Testis (tissue), 2 donors: Measurements from ENCODE around the gene MACC1.

Experiments used
- POLR2A ChIP-seq: fragments of 450-650 bp; IDR thresholded peaks from one replicate; pipeline ENCODE4 v1.6.1; 2017; ENCODE audit warnings: antibody characterized with exemption, mild to moderate bottlenecking, moderate library complexity
- TF ChIP-seq, protein P1 (sequence below), 3 experiments: fragments of 450-650 bp in 2 of 3; fragments of 200-600 bp in 1 of 3; sonication (generic) in 1 of 3; IDR thresholded peaks; one replicate each; pipeline ENCODE4 v1.5.1; 2016 to 2019; ENCODE audit warnings: antibody characterized with exemption in 3 of 3, mild to moderate bottlenecking in 2 of 3, moderate library complexity in 1 of 3

DNA sequence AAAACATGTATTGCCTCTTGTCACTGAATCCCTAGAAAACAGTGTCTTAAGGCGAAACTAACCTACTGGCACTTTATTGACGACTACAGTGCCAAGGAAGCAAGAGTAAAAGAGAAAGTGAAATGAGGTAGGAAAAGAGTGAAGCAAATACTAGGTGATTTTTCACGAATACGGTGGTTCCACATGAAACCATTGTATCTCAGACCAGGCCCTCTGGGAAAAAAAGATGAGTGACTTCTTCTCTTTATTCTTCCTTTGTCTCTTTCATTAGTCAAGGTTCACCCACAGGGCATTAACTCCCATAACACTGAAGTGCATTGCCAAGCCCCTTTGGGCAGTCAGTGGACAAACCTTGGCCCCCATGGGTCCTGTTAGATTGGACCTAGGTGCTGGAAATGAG lies 16.2 kb upstream of the MACC1 start:
- TF ChIP-seq, protein P1, sequence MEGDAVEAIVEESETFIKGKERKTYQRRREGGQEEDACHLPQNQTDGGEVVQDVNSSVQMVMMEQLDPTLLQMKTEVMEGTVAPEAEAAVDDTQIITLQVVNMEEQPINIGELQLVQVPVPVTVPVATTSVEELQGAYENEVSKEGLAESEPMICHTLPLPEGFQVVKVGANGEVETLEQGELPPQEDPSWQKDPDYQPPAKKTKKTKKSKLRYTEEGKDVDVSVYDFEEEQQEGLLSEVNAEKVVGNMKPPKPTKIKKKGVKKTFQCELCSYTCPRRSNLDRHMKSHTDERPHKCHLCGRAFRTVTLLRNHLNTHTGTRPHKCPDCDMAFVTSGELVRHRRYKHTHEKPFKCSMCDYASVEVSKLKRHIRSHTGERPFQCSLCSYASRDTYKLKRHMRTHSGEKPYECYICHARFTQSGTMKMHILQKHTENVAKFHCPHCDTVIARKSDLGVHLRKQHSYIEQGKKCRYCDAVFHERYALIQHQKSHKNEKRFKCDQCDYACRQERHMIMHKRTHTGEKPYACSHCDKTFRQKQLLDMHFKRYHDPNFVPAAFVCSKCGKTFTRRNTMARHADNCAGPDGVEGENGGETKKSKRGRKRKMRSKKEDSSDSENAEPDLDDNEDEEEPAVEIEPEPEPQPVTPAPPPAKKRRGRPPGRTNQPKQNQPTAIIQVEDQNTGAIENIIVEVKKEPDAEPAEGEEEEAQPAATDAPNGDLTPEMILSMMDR (IDR thresholded peaks at IDR 0.05) = no peak
- no peak for TF ChIP-seq POLR2A
